OCI-LY7 (cell line): ENCODE data around the gene RFX7. TPM values are rescaled to one million over a fixed set of nuclear protein-coding genes. Genes with fewer than 3 reads are reported as not detected.

Source experiments
- BruUV-seq: library from RNA; stranded (reverse); fragments of 400-500 nt; replicated peaks from 2 replicates; lab custom pipeline; 2021; lab: Mats Ljungman, UMichigan
- CTCF ChIA-PET: fragments of 300-600 bp; sonication (Branson Sonifier 250); formaldehyde crosslinking; loops from one replicate; lab custom pipeline; 2022; ENCODE audit warnings: antibody characterized with exemption; ENCODE audit not compliant: unreplicated experiment; lab: Charles Lee
- POLR2A ChIA-PET: fragments of 300-600 bp; sonication (Branson Sonifier 250); formaldehyde crosslinking; loops from one replicate; lab custom pipeline; 2022; ENCODE audit warnings: antibody characterized with exemption; lab: Charles Lee
- DNase-seq: peaks from one replicate; pipeline ENCODE4 v3.0.0-alpha.2; 2015; ENCODE audit warnings: low spot score
- H2AFZ ChIP-seq: fragments of 200-600 bp; sonication (generic), shearing (Covaris generic); 2 replicates; pipeline ENCODE4 v1.6.1; 2014; ENCODE audit warnings: mild to moderate bottlenecking, antibody characterized with exemption, low read length, moderate library complexity
- H3K27ac ChIP-seq: fragments of 200-600 bp; sonication (generic); 2 replicates; pipeline ENCODE4 v1.5.1; 2014; ENCODE audit warnings: mixed run types, low read depth, mild to moderate bottlenecking, moderate library complexity, low read length, inconsistent platforms; ENCODE audit not compliant: poor library complexity, severe bottlenecking
- H3K36me3 ChIP-seq: fragments of 200-600 bp; sonication (generic); 2 replicates; pipeline ENCODE4 v1.6.1; 2014; ENCODE audit warnings: mild to moderate bottlenecking, antibody characterized with exemption, low read length, moderate library complexity, mixed read lengths; ENCODE audit not compliant: insufficient read depth
- H3K4me1 ChIP-seq: fragments of 200-600 bp; sonication (generic); 2 replicates; pipeline ENCODE4 v1.5.1; 2014; ENCODE audit warnings: mild to moderate bottlenecking, low read length; ENCODE audit not compliant: insufficient read depth, poor library complexity, severe bottlenecking
- H3K4me2 ChIP-seq: fragments of 200-600 bp; sonication (generic); 2 replicates; pipeline ENCODE4 v1.6.1; 2014; ENCODE audit warnings: mild to moderate bottlenecking, low read length
- H3K4me3 ChIP-seq: fragments of 200-600 bp; sonication (generic); 2 replicates; pipeline ENCODE4 v1.5.1; 2014; ENCODE audit warnings: mild to moderate bottlenecking, low read depth, low read length; ENCODE audit not compliant: poor library complexity, severe bottlenecking
- H3K79me2 ChIP-seq: fragments of 200-600 bp; sonication (generic); 2 replicates; pipeline ENCODE4 v1.6.1; 2016; ENCODE audit warnings: low read depth, mild to moderate bottlenecking, low read length, moderate library complexity, mixed read lengths; ENCODE audit not compliant: insufficient read depth
- H3K9me2 ChIP-seq: fragments of 200-600 bp; sonication (generic); 2 replicates; pipeline ENCODE4 v1.6.1; 2016; ENCODE audit warnings: mild to moderate bottlenecking, low read length, mixed read lengths; ENCODE audit not compliant: insufficient read depth
- H3K9me3 ChIP-seq: fragments of 200-600 bp; sonication (generic); 2 replicates; pipeline ENCODE4 v1.6.1; 2014; ENCODE audit warnings: mild to moderate bottlenecking, mixed run types, low read length, mixed read lengths
- H4K20me1 ChIP-seq: fragments of 200-600 bp; sonication (generic); 2 replicates; pipeline ENCODE4 v1.6.1; 2014; ENCODE audit warnings: mild to moderate bottlenecking, antibody characterized with exemption, low read length, moderate library complexity, mixed read lengths; ENCODE audit not compliant: insufficient read depth
- CTCF ChIP-seq: fragments of 200-600 bp; sonication (generic); conservative IDR thresholded peaks from 2 replicates; pipeline ENCODE4 v1.5.1; 2014; ENCODE audit warnings: mild to moderate bottlenecking, antibody characterized with exemption, low read length, moderate library complexity, mixed read lengths
- EZH2phosphoT487 ChIP-seq: fragments of 200-600 bp; sonication (generic); IDR thresholded peaks from 2 replicates; pipeline ENCODE4 v1.6.1; 2018; ENCODE audit warnings: low read depth, borderline replicate concordance, mild to moderate bottlenecking, mixed run types, antibody characterized with exemption, low read length, moderate library complexity, mixed read lengths
- intact Hi-C: fragments of 100-400 bp; cut with micrococcal nuclease; formaldehyde crosslinking; loops from one replicate; pipeline ENCODE4 v1.10.0; 2022; ENCODE audit not compliant: unreplicated experiment
- total RNA-seq, 2 experiments: library from RNA; depleted of rRNA in 1 of 2; stranded (reverse); fragments of >200 nt in 1 of 2; shearing (Covaris generic) in 1 of 2; gene quantifications; 2 replicates each; pipeline ENCODE4 v1.2.3, GENCODE V29; 2014 to 2022

Gene RFX7
- total RNA-seq, 2 experiments from 2014 or later, result 10.3 to 33.9 TPM

- H3K9me3 ChIP-seq, result no peaks in the 10 kb centered on the region
- no peak overlapping the region for H3K4me3 ChIP-seq
- no peak overlapping the region for H2AFZ ChIP-seq
- no peaks in the 10 kb centered on the region for H4K20me1 ChIP-seq
- H3K9me2 ChIP-seq, result no peaks in the 10 kb centered on the region
- H3K4me1 ChIP-seq, result no peaks in the 10 kb centered on the region
- ChIA-PET POLR2A (interaction anchor here (1.0 kb wide), 1 partner anchor 9 kb away, joined by 3 read pairs; no protein-coding TSS in a partner anchor), CTCF (no interaction called here)
- no TSS peak for BruUV-seq
- H3K4me2 ChIP-seq, result no peak overlapping the region
- H3K36me3 ChIP-seq, result no peaks in the 10 kb centered on the region
- no peak overlapping the region for H3K27ac ChIP-seq
- intact Hi-C loops, result loop anchor here (10.0 kb wide), 1 partner anchor 212 kb away; no protein-coding TSS in a partner anchor
- no peak for DNase-seq
- TF ChIP-seq EZH2phosphoT487 (no peak), CTCF (no peak)
- no peaks in the 10 kb centered on the region for H3K79me2 ChIP-seq
These were observed 187.1 kb downstream of the RFX7 start for GRCh38 chr15:56056626-56057025.

- intact Hi-C loops, result loop anchor here (2.0 to 10.0 kb wide), 3 partner anchors 208 to 404 kb away; no protein-coding TSS in a partner anchor
- TF ChIP-seq CTCF (no peak; the same call in 1 of the 2 replicates), EZH2phosphoT487 (no peak)
- Histone ChIP-seq H4K20me1 (no peaks in the 10 kb centered on the region), H3K36me3 (no peaks in the 10 kb centered on the region), H2AFZ (no peak overlapping the region), H3K4me3 (no peak overlapping the region), H3K9me3 (no peaks in the 10 kb centered on the region), H3K27ac (no peak overlapping the region), H3K4me2 (no peak overlapping the region), H3K4me1 (no peaks in the 10 kb centered on the region), H3K9me2 (no peaks in the 10 kb centered on the region), H3K79me2 (no peaks in the 10 kb centered on the region)
- BruUV-seq, result no TSS peak
- ChIA-PET CTCF (no interaction called here), POLR2A (interaction anchor here (0.6 kb wide), 1 partner anchor 45 kb away, joined by 3 read pairs; no protein-coding TSS in a partner anchor)
- no peak for DNase-seq
These were observed 190.7 kb downstream of the RFX7 start for GRCh38 chr15:56053046-56053400.

GRCh38 chr15:56052395-56053045 is 191.2 kb downstream of the RFX7 start:
- intact Hi-C loops, result loop anchor here (2.0 to 10.0 kb wide), 3 partner anchors 208 to 404 kb away; no protein-coding TSS in a partner anchor
- Histone ChIP-seq H3K4me1 (no peaks in the 10 kb centered on the region), H3K36me3 (no peaks in the 10 kb centered on the region), H3K79me2 (no peaks in the 10 kb centered on the region), H3K27ac (no peak overlapping the region), H2AFZ (no peak overlapping the region), H4K20me1 (no peaks in the 10 kb centered on the region), H3K4me2 (no peak overlapping the region), H3K9me3 (no peaks in the 10 kb centered on the region), H3K9me2 (no peaks in the 10 kb centered on the region), H3K4me3 (no peak overlapping the region)
- ChIA-PET POLR2A (interaction anchor here (0.9 kb wide), 1 partner anchor 1172 kb away, joined by 3 read pairs; no protein-coding TSS in a partner anchor), CTCF (no interaction called here)
- no TSS peak for BruUV-seq
- TF ChIP-seq EZH2phosphoT487 (no peak), CTCF (peak; percentile 93)
- DNase-seq, result peak; percentile 60
